CD14-positive monocyte (primary cell): ENCODE data around the gene ZNF26. TPM values are rescaled to one million over a fixed set of nuclear protein-coding genes. Genes with fewer than 3 reads are reported as not detected.

ENCODE experiments used
- DNase-seq, 3 donors: peaks; one replicate each; pipeline ENCODE4 v3.0.0-alpha.2; 2011 to 2022
- H2AFZ ChIP-seq: 2 replicates; pipeline ENCODE4 v1.6.0; 2012; ENCODE audit warnings: mild to moderate bottlenecking, low read depth, low read length, inconsistent platforms; ENCODE audit not compliant: insufficient read depth, poor library complexity, severe bottlenecking
- H3K27ac ChIP-seq, 2 donors: 1 replicate in 1 of 2; 2 replicates in 1 of 2; pipeline ENCODE4 v1.5.1; 2012 to 2013; ENCODE audit warnings: low read length in 2 of 2, control low read depth in 1 of 2, inconsistent platforms in 1 of 2, low read depth in 1 of 2, mild to moderate bottlenecking in 1 of 2
- H3K27me3 ChIP-seq, 2 donors: one replicate each; pipeline versions ENCODE4 v1.6.0 to v1.6.1; 2011 to 2013; ENCODE audit warnings: low read length in 2 of 2; ENCODE audit not compliant: control insufficient read depth in 2 of 2, insufficient read depth in 2 of 2
- H3K36me3 ChIP-seq, 2 donors: replicated peaks in 1 of 2; 1 replicate in 1 of 2; 2 replicates in 1 of 2; pipeline versions ENCODE4 v1.5.1 to v1.6.1; 2012 to 2013; ENCODE audit warnings: low read length in 2 of 2, control low read depth in 1 of 2, inconsistent platforms in 1 of 2, mild to moderate bottlenecking in 1 of 2; ENCODE audit not compliant: insufficient read depth in 2 of 2, control insufficient read depth in 1 of 2
- H3K4me1 ChIP-seq, 2 donors: 1 replicate in 1 of 2; 2 replicates in 1 of 2; pipeline versions ENCODE4 v1.5.1 to v1.6.1; 2012 to 2013; ENCODE audit warnings: low read length in 2 of 2, control low read depth in 1 of 2, inconsistent platforms in 1 of 2, mild to moderate bottlenecking in 1 of 2, moderate library complexity in 1 of 2; ENCODE audit not compliant: insufficient read depth in 2 of 2, control insufficient read depth in 1 of 2
- H3K4me2 ChIP-seq: replicated peaks from 2 replicates; pipeline ENCODE3; 2012; ENCODE audit warnings: low read length, moderate library complexity, mild to moderate bottlenecking; ENCODE audit not compliant: poor library complexity, severe bottlenecking; ENCODE audit errors: extremely low read depth
- H3K4me3 ChIP-seq, 3 experiments: fragments of 200-600 bp in 1 of 3; sonication (generic) in 1 of 3; replicated peaks in 1 of 3; 1 replicate in 2 of 3; 2 replicates in 1 of 3; pipeline ENCODE4 v1.5.1; 2011 to 2013; ENCODE audit warnings: low read length in 3 of 3, mild to moderate bottlenecking in 3 of 3, control low read depth in 2 of 3, low read depth in 2 of 3, inconsistent platforms in 1 of 3, moderate library complexity in 1 of 3
- H3K79me2 ChIP-seq: 2 replicates; pipeline ENCODE4 v1.6.0; 2012; ENCODE audit warnings: mild to moderate bottlenecking, control low read depth, inconsistent platforms, low read length, moderate library complexity; ENCODE audit not compliant: insufficient read depth
- H3K9ac ChIP-seq: 2 replicates; pipeline ENCODE4 v1.6.0; 2017; ENCODE audit warnings: low read length, mild to moderate bottlenecking; ENCODE audit not compliant: insufficient read depth, poor library complexity, severe bottlenecking
- H3K9me3 ChIP-seq, 2 donors: replicated peaks in 1 of 2; 1 replicate in 1 of 2; 2 replicates in 1 of 2; pipeline versions ENCODE4 v1.5.1 to v1.6.1; 2012 to 2013; ENCODE audit warnings: low read length in 2 of 2, control low read depth in 1 of 2; ENCODE audit not compliant: control insufficient read depth in 1 of 2, insufficient read depth in 1 of 2
- H4K20me1 ChIP-seq: 2 replicates; pipeline ENCODE4 v1.6.0; 2012; ENCODE audit warnings: mild to moderate bottlenecking, low read length, control low read depth, moderate library complexity; ENCODE audit not compliant: insufficient read depth
- H3K27ac Mint-ChIP-seq, 7 donors: one replicate each; pipeline ENCODE4 v1.8.0; 2020; ENCODE audit warnings: mild to moderate bottlenecking in 7 of 7, mixed read lengths in 7 of 7, moderate library complexity in 6 of 7, inconsistent platforms in 2 of 7
- H3K27me3 Mint-ChIP-seq, 3 donors: one replicate each; pipeline ENCODE4 v1.8.0; 2021 to 2022; ENCODE audit warnings: low read depth in 3 of 3, mild to moderate bottlenecking in 3 of 3, mixed read lengths in 3 of 3, moderate library complexity in 3 of 3, inconsistent platforms in 1 of 3
- H3K36me3 Mint-ChIP-seq, 2 donors: one replicate each; pipeline ENCODE4 v1.8.0; 2020; ENCODE audit warnings: mixed read lengths in 2 of 2, inconsistent platforms in 1 of 2, mild to moderate bottlenecking in 1 of 2
- H3K4me1 Mint-ChIP-seq: one replicate; pipeline ENCODE4 v1.8.0; 2020; ENCODE audit warnings: mild to moderate bottlenecking, mixed read lengths
- H3K4me3 Mint-ChIP-seq, 2 donors: one replicate each; pipeline ENCODE4 v1.8.0; 2020; ENCODE audit warnings: mild to moderate bottlenecking in 2 of 2, mixed read lengths in 2 of 2, moderate library complexity in 1 of 2
- H3K9me3 Mint-ChIP-seq, 7 donors: one replicate each; pipeline ENCODE4 v1.8.0; 2020 to 2022; ENCODE audit warnings: mixed read lengths in 7 of 7, mild to moderate bottlenecking in 6 of 7, moderate library complexity in 6 of 7, inconsistent platforms in 2 of 7
- WGBS: methylation state at CpG from one replicate; pipeline ENCODE4 v1.1.5; 2013; ENCODE audit warnings: missing lambda C conversion rate; ENCODE audit not compliant: insufficient coverage; 5-methylcytosine and 5-hydroxymethylcytosine counted together
- intact Hi-C, 2 donors: fragments of 100-400 bp; cut with micrococcal nuclease; formaldehyde crosslinking; loops; one replicate each; pipeline versions ENCODE4 v1.15.0 to v1.15.1; 2023
- polyA plus RNA-seq, 3 donors: library from polyadenylated mRNA; depleted of rRNA in 1 of 3; unstranded in 2 of 3; stranded (reverse) in 1 of 3; fragments of 300-500 nt in 2 of 3; fragments of >200 nt in 1 of 3; fragmentation: Illumina TruSeq in 2 of 3; gene quantifications; 1 replicate in 2 of 3; 2 replicates in 1 of 3; pipeline ENCODE4 v1.2.3, GENCODE V29; 2012 to 2021
- TF ChIP-seq, protein P1 (sequence below): fragments of 200-600 bp; IDR thresholded peaks from one replicate; pipeline ENCODE4 v1.8.0; 2022; ENCODE audit warnings: antibody characterized with exemption, mild to moderate bottlenecking

Gene ZNF26
- polyA plus RNA-seq, 3 donors = 3.3 to 17.6 (median 3.8) TPM

GRCh38 chr12:132953771-132954170, 32.4 kb upstream of the ZNF26 start:
- Histone ChIP-seq H3K27me3 (no peaks in the 10 kb centered on the region), H3K4me3 (no peak overlapping the region), H3K4me2 (no peak overlapping the region), H3K36me3 (peaks cover 0 to 28% of the 10 kb centered on the region in 2 donors), H3K4me1 (peaks cover 12 to 15% of the 10 kb centered on the region in 2 donors), H3K9ac (no peak overlapping the region), H4K20me1 (no peaks in the 10 kb centered on the region), H3K27ac (no peak overlapping the region), H3K9me3 (peaks cover 69 to 79% of the 10 kb centered on the region in 2 donors), H2AFZ (no peak overlapping the region), H3K79me2 (no peaks in the 10 kb centered on the region)
- intact Hi-C loops = no loop called here
- Mint-ChIP-seq H3K4me1 (peaks cover 19% of the 10 kb centered on the region), H3K27me3 (peaks cover 0 to 2% (median 0%) of the 10 kb centered on the region in 3 donors), H3K36me3 (peaks cover 13 to 17% of the 10 kb centered on the region in 2 donors), H3K27ac (peak overlapping the region in 1 of 7 donors; percentile 18), H3K4me3 (no peak overlapping the region), H3K9me3 (peaks cover 20 to 41% (median 29%) of the 10 kb centered on the region in 7 donors)
- WGBS = 100% methylated on average over 7 of the region's 7 CpGs
- TF ChIP-seq, protein P1, sequence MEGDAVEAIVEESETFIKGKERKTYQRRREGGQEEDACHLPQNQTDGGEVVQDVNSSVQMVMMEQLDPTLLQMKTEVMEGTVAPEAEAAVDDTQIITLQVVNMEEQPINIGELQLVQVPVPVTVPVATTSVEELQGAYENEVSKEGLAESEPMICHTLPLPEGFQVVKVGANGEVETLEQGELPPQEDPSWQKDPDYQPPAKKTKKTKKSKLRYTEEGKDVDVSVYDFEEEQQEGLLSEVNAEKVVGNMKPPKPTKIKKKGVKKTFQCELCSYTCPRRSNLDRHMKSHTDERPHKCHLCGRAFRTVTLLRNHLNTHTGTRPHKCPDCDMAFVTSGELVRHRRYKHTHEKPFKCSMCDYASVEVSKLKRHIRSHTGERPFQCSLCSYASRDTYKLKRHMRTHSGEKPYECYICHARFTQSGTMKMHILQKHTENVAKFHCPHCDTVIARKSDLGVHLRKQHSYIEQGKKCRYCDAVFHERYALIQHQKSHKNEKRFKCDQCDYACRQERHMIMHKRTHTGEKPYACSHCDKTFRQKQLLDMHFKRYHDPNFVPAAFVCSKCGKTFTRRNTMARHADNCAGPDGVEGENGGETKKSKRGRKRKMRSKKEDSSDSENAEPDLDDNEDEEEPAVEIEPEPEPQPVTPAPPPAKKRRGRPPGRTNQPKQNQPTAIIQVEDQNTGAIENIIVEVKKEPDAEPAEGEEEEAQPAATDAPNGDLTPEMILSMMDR = no peak
- DNase-seq = no peak

DNA sequence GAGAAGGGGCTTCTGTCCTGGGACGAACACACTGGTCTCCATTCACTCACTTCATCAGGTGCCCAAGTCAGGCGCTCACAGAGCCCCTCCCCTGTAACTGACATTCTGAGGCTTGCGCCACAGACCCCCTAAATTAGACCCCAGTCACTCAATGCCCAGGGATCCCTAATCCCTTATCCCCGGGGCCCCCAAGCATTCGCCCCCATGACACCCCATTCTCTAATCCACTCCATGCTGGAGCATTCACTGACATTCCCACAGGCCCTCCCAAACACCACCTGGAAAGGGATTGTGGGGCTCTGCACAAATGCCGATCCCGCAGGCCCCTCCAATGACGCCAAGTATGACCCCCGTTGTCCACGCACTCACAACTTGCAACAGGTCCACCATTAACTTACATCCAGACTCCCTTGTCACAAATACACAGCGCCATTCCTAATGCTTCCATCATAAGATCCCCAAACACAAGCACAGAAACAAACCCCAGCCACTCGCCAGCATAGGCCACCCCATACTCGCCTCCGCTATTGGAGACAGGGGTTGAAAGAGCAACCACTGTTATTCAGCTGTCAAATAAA, 31.6 kb upstream of the ZNF26 start:
- peaks cover 26 to 44% (median 35%) of the 10 kb centered on the region in 7 donors for H3K9me3 Mint-ChIP-seq
- H3K27ac Mint-ChIP-seq = no peak overlapping the region
- no peak overlapping the region for H3K4me2 ChIP-seq
- peaks cover 0 to 2% (median 0%) of the 10 kb centered on the region in 3 donors for H3K27me3 Mint-ChIP-seq
- H3K9ac ChIP-seq = no peak overlapping the region
- TF ChIP-seq, protein P1 = no peak
- H3K36me3 ChIP-seq = peaks cover 0 to 20% of the 10 kb centered on the region in 2 donors
- intact Hi-C loops = loop anchor here in 1 of 2 donors (5.0 kb wide), 1 partner anchor 83 kb away; the partner anchor contains the start of gene ZNF84
- H3K27ac ChIP-seq = no peak overlapping the region
- 97% methylated on average over 9 of the region's 14 CpGs for WGBS
- H4K20me1 ChIP-seq = no peaks in the 10 kb centered on the region
- H3K36me3 Mint-ChIP-seq = peaks cover 5 to 9% of the 10 kb centered on the region in 2 donors
- H3K4me3 Mint-ChIP-seq = peak overlapping the region in 1 of 2 donors; percentile 1
- H3K4me1 ChIP-seq = peaks cover 12 to 15% of the 10 kb centered on the region in 2 donors
- no peak overlapping the region for H2AFZ ChIP-seq
- H3K79me2 ChIP-seq = no peaks in the 10 kb centered on the region
- no peak for DNase-seq
- no peaks in the 10 kb centered on the region for H3K27me3 ChIP-seq
- H3K9me3 ChIP-seq = peaks cover 68 to 76% of the 10 kb centered on the region in 2 donors
- H3K4me3 ChIP-seq = peak overlapping the region in 1 of 3 experiments; percentile 94
- peaks cover 19% of the 10 kb centered on the region for H3K4me1 Mint-ChIP-seq
